Medulla oblongata (tissue), 1 donor: Measurements from ENCODE around the gene BEAN1.

Experiments
- DNase-seq: peaks from one replicate; pipeline ENCODE4 v3.0.0-alpha.2; 2015; ENCODE audit errors: extremely low spot score

The BEAN1 gene, protein sequence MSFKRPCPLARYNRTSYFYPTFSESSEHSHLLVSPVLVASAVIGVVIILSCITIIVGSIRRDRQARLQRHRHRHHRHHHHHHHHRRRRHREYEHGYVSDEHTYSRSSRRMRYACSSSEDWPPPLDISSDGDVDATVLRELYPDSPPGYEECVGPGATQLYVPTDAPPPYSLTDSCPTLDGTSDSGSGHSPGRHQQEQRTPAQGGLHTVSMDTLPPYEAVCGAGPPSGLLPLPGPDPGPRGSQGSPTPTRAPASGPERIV

DNA sequence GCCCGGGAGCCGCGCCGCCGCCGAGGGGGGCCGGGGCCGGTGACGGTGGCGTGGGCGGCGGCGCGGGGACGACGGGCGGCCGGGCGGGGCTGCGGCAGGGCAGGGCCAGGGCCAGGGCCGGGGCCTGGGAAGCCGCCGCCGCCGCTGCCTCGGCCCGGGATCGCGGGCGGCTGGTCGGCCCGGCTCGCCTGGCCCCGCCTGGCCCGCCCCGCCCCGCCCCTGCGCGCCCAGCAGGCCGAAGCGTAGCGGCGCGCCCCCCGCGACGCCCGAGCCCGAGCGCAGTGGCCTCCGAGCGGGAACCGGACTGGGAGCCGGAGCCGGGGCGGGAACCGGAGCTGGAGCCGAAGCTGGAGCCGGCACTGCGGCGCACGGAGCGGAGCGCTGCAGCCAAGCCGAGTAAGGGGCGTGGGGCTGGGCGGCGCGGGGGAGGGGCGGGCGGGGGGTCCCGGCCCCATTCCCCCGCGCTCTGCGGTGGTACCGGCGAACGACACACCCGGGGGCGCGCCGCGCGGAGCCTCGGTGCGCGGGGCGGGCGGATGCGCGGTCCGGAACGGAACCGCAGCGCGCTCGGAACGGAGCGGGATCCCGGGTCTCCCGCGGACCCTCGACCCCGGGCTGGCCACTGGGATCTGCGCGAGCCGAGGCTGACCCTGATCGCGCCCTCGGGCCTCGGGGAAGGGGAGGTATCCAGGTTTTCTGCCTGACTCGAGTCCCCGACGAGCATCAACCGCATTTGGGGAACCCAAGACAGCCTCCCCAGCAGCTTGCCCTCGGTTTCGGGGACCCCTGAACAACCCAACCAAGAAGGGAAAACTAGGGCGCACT is at the start of gene BEAN1:
BEAN1 (plus strand) TSS at position 260 of the 825 bp plus-strand sequence. CDS start 10,382 bp downstream, outside the sequence.
- no peak for DNase-seq

DNA sequence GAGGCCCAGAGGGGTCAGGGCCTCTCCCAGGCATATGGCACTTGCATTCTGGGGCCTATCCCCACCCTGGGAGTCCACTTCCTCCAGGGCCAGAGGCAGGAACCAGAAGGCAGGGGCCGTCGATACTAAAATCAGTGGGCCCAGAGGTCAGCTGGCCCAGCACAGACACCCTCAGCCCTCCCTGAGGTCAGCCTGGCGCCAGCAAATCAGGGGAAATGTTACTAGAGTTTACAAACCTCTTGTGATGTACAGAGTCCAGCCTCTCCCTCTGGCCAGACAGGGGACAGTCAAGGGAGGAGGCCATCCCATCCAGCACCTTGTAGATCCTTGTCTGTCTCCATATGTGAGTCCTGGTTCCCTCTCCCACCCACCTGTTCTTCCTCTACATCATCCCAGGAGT is 49.8 kb upstream of the BEAN1 start:
- DNase-seq, result no peak

DNA sequence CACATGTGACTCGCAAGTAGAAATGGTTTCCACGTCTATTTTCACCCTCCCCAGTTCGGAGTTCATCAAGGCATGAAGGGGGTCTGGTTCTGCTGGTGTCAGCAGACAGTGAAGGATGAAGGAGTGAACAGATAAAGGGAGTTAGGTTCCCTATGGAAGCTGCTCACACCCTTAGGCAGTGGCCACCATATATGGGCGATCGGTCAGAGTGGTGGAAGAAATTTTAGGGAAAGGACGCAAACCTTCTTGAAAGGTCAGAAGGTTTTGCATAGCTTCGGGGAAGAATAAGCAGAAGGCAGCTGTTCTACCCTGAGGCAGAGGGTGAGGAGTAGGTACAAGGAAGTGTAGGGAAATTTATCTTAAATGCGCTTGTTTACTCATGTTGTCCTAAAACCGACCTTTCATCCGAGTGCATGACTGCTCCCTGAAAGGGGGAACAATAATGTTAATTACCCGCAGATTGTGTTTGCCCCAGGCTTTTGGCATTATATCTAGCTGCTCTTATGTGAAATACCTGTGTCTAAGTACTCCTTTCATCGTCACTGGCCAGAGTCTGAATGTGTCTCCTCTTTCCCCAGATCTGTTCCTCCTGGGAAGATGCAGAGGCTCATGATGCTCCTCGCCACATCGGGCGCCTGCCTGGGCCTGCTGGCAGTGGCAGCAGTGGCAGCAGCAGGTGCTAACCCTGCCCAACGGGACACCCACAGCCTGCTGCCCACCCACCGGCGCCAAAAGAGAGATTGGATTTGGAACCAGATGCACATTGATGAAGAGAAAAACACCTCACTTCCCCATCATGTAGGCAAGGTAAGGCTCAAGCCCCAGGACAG is 48.1 kb upstream of the BEAN1 start:
- DNase-seq, result no peak

DNA sequence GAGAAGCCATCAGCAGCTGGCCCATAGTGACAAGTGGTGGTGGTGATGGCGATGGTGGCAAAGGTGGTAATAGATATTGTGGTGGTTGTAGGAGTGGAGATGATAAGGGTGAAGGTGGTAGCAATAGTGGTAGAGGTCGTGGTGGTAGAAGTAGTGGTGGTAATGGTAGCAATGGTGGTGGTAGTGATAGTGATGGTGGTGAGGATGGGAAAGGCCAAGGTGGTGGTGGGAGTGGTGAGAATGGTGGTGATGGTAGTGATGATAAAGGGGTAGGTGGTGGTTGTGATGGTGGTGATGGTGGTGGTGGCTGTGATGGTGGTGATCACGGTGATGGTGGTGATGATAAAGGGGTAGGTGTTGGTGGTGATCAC is 47.5 kb upstream of the BEAN1 start:
- no peak for DNase-seq

DNA sequence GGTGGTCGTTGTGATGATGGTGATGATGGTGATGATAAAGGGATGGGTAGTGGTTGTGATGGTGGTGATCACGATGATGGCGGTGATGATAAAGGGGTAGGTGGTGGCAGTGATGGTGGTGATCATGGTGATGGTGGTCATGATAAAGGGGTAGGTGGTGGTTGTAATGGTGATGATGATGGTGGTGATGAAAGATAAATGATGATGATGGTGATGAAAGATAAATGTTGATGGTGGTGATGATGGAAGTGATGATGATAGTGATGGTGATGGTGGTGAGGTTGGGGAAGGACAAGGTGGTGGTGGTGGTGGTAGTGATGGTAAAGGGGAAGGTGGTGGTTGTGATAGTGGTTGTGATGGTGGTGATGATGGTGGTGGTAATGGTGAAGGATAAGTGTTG is 46.7 kb upstream of the BEAN1 start:
- DNase-seq, result no peak

DNA sequence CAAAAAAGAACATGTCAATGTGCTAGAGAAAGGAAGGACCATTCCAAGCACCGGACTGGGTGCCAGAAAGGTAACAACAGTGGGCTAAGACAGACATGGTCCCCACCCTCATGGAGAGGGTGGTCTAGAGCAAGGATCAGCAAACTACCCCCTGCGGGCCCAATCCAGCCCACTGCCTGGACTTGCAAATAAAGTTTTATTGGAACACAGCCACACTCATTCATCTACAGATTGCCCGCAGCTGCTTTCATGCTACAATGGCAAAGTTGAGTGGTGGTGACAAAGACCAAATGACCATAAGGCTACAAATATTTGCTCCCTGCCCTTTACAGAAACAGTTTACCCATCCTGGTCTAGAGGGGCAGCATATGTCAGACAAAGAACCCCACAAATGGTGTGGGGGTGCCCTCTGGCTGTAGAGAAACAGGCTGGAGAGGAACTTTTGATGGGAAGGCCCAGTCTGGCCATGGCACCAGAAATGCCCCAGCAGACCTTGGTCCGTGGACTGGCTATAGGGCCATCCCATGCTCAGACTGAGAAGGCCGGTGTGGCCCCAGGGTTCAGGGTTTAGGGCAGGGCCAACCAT is 45.4 kb upstream of the BEAN1 start:
- no peak for DNase-seq

DNA sequence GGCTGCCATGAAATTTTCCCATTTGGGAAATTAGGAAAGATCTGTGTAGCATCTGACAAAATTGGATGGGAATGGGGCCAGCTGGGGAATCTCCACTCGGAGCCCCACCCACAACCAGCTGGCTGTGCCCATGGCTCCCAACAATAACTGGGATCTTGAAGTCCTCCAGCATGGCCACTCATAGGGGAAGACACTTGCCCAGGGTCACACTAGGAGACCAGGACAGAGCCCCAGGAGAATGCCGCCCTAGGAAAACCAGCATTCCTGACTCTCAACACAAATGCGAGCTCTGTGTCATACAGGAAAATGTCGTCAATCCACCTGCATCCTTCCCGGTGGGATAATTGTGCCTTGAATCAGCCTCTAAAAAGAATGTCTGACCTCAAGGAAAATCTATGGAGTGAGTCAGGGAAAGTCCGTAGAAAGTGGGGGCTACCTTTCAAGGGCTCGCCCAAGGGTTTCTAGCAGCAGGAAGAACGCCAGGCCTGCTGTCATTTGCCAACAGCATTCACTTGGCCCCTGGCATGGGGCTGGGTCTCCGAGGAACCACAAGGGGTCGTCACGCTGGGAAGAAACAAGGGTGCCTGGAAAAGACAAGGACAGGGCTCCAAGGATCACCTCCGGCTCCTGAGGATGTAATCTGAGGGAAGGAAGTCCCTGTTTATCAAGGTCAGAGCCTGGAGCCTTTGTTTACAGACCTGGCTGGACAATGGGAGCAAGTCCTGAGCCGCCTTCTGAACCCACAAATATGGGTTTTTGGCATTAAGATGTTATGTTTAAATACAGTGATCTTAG is 44.7 kb upstream of the BEAN1 start:
- DNase-seq, result no peak

DNA sequence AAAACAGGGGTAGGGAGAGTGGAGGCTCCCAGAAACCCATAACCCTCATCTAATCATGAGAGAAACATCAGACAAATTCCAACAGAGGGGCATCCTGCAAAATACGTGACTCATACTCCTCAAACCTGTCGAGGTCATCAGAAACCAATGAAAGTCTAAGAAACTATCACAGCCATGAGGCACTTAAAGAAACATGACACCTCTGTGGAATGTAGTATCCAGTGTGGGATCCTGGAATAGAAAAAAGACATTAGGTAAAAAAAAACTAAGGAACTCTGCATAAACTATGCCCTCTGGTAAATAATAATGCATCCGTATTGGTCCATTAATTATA is 44.2 kb upstream of the BEAN1 start:
- no peak for DNase-seq

DNA sequence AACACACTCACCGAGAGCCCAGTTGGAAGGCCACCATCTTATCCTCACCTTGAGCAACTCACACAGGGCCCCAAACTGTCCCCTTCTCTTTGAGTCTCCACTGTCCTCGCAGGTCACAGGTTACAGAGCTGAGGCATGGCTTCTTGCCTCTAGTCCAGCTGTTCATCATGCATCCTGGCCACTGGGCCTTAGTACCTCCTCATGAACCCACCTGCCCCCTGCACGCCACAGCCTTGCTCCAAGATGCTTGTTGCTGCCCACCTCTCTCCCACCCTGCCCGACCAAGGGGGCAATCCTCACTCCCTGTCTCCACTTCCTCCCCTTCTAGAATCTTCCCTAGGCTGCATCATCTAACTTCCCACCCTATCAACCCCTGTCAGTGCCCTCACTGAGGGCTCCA is 43.5 kb upstream of the BEAN1 start:
- no peak for DNase-seq

DNA sequence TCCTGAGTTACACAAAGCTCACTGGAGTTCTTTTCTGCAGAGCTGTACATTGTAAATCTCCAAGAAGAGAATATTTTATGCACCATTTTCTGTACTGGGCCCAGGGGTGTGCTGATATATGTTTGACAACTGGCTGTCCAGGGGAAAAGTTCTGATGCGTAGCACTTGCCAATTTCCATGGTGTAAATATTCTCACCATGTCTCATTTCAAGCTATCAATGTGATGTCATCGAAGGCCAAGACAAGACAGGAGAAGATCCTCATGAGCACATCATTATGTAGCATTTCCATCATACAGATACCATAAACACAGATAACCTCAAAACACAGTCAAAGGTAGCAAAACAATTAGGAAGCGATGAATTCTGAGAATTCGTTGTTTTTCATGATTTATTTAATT is 41.7 kb upstream of the BEAN1 start:
- no peak for DNase-seq

DNA sequence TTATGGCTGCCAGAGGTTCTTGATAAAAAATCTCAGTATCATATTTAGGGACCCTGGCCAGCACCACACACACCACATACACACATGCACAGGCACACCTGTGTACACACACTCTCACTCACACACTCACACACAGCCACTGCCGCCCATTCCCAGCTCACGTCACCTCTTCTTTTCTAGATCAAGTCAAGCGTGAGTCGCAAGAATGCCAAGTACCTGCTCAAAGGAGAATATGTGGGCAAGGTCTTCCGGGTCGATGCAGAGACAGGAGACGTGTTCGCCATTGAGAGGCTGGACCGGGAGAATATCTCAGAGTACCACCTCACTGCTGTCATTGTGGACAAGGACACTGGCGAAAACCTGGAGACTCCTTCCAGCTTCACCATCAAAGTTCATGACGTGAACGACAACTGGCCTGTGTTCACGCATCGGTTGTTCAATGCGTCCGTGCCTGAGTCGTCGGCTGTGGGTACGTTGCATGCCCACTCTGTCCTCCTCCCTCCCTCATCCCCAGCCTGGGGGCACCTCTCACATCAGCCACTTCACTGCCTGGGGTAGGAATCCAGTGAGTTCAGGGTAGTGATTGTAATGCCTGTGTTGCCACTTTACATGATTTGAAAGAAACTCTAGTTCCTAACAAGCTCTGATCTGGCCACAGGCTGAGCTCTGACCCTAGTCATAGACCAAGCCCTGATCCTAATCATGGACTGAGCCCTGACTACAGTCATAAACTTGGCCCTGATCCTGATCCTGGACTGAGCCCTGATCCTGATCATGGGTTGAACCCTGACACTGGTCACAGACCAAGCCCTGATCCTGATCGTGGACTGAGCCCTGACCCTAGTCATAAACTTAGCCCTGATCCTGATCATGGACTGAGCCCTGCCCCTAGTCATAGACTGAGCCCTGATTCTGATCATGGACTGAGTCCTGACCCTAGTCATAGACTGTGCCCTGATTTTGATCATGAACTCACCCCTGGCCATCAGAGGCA is 40.2 kb upstream of the BEAN1 start:
- DNase-seq, result no peak

DNA sequence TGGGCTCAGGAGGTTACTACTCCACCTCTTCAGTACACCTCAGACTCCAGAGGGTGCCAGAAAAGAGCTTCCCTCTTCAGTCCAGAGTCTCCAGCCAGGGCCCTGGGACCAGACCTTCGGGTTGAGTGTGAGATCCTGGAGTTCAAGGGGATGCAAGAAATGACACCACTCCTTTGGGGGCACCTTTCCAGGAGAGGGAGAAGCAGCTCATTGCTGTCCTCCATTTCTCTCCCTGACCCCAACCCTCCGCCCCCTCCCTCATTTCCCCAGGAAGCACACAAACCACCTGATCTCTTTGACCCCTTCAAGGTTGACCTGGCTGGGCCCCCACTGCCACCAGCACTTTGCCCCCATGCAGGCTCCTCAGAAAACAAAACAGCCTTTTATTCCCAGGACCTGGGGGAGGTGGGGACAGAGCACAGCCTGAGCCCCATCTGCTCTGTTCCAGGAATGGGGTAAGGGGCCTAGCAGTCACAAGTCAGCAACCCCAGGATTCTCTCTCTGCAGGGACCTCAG is 39.2 kb upstream of the BEAN1 start:
- no peak for DNase-seq

DNA sequence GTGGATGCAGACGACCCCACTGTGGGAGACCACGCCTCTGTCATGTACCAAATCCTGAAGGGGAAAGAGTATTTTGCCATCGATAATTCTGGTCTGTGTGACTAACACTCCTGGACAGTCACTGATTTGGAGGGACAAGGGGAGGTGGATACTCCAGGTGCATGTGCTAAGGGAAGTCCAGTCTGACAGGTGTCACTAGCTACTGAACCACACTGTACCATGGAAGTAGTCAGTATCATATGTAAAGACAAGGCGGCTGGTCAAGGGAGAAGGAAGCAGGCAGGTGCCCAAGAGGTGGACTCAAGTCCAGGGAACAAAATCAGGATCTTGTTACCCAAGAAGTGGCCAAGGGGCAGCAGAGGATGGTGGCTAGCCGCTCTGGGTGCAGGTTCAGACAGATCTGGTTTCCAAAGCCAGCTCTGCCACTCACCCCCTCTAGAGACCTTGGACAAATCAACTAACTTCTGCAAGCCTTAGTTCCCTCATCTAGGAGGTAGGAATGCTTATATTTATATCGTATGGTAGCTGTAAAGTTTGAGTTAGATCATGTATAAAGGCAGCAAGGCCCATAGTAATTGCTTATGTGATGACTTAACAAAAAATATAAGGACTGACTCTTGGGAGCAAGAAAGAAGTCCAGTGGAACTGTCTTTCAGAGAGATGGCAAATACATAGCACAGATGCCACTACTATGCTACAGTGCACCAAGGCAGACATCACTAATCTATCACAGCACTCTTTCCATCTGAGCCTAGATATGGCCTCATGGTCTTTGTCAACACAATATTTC is 38.5 kb upstream of the BEAN1 start:
- DNase-seq, result no peak

DNA sequence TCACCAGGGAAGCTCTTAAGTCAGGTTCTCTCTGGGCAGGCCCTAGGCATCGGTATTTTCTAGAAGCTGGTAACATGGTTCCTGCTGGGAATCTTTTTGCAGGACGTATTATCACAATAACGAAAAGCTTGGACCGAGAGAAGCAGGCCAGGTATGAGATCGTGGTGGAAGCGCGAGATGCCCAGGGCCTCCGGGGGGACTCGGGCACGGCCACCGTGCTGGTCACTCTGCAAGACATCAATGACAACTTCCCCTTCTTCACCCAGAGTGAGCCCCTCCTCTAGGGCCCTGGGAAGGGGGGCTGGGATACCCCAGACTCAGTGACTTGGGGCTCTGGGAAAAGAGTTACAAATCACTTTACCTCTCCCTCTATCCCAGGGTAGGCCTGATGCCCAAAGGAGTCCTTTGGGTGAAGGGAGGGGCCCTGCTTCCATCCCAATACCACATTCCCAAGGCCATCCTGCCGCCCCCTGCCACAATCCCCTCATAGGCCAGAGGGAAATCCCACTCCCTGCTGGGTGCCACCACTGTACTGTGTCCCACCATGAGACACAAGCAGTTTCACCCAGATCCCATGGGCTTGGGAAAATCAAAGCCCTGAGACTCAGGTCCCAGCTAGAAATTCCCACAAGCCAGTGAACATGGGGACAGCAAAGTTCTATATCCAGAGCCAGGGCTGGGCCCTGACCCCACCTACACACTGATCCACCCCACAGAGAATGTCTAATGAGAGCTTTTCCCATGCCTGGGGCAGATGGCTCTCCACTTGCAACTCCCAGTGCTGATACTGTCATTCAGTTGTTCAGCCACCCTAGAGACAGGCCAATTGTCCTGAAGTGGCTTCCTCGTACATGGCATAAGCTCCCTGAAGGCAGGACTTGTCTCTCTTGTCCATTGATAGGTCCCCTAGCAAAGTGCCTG is 37.6 kb upstream of the BEAN1 start:
- DNase-seq, result no peak

DNA sequence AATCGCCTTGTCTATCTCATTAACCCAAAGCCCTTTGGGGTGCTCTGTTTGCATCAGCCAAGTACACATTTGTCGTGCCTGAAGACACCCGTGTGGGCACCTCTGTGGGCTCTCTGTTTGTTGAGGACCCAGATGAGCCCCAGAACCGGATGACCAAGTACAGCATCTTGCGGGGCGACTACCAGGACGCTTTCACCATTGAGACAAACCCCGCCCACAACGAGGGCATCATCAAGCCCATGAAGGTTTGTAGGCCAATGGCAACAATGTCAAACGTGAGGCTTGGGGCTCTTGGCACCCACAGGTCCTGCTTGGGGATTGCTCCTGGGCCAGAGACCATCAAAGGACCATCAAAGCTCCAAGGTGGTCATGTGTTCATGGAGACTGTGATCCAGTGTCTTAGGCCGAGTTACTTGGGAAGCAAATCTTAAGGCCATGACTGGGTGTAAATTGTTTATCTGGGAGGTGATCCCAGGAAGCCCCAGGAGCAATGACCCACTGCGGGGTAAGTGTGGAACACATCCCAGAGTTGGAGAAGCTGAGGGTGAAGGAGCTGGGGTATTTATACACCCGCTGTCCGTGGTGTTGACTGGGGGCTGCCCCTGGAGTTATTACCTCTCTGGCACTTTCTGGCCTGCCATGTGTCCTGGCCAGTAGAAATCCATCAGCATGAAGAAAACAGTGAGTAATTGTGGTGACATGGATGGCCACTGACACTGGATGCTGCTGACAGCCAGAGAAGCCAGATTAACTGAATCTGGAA is 36.6 kb upstream of the BEAN1 start:
- no peak for DNase-seq

DNA sequence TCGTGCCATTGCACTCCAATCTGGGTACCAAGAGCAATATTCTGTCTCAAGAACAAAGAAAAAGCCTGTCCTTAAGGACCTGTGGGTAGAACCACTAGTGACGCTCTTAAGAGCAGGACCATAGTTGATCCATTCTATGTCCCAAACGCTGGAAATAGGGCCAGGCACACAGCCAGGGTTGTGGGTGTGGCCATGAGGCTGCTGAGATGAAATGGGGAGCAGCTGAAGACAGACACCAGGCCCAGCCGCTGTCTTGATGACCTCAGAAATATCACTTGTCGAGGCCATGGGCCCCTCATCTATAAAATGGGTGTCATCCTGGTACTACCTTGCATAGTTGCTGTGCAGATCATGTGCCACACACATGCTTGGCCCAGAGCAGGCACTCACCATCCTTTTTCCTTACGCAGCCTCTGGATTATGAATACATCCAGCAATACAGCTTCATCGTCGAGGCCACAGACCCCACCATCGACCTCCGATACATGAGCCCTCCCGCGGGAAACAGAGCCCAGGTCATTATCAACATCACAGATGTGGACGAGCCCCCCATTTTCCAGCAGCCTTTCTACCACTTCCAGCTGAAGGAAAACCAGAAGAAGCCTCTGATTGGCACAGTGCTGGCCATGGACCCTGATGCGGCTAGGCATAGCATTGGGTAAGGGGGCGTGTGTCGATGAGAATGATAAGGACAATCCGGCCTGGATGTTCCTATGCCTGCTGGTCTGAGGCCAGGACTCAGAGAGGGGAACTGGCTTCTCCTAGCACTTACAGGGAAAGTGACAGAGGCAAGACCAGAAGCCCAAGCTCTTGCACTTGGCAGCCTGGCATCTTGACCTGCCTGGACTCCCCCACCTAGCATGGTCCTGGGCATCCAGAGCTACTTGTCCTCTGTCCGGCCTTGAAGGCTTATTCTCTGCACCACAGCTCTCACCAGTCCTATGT is 35.1 kb upstream of the BEAN1 start:
- DNase-seq, result no peak
